LNCaP clone FGC (cell line): Measurements from ENCODE around the gene TRPM3.
A peak's percentile ranks its signal among the peaks of the same experiment; 100 is the strongest.

Source experiments
- DNase-seq: peaks from one replicate; pipeline ENCODE4 v3.0.0-alpha.2; 2011; ENCODE audit warnings: low read depth
- H3K4me3 ChIP-seq: 2 replicates; pipeline ENCODE4 v1.5.1; 2011; ENCODE audit warnings: mild to moderate bottlenecking, low read depth, low read length, control low read depth
- TF ChIP-seq, protein P1 (sequence below): IDR thresholded peaks from 2 replicates; pipeline ENCODE4 v1.5.1; 2012; ENCODE audit warnings: mild to moderate bottlenecking; ENCODE audit not compliant: control insufficient read depth, insufficient read depth; ENCODE audit errors: extremely low read depth

Gene TRPM3

DNA sequence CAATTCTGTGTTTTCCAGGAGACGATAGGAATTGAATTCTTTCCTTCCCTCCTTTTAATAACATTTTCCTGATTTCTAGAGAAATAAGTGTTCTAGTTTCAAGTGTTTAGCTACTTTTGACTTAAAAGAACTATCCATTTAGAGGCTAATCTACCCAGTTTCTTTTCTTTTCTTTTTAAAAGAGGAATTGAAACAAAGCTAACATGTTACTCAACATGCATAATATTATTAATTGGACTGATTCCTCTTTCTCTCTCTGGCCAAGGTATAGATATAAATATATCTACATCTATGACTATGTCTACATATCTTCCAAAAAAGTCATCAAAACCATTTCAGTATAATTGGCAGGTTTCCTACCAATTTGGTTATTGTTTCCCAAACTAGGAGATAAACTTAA lies 309.8 kb downstream of the TRPM3 start:
- TF ChIP-seq, protein P1, sequence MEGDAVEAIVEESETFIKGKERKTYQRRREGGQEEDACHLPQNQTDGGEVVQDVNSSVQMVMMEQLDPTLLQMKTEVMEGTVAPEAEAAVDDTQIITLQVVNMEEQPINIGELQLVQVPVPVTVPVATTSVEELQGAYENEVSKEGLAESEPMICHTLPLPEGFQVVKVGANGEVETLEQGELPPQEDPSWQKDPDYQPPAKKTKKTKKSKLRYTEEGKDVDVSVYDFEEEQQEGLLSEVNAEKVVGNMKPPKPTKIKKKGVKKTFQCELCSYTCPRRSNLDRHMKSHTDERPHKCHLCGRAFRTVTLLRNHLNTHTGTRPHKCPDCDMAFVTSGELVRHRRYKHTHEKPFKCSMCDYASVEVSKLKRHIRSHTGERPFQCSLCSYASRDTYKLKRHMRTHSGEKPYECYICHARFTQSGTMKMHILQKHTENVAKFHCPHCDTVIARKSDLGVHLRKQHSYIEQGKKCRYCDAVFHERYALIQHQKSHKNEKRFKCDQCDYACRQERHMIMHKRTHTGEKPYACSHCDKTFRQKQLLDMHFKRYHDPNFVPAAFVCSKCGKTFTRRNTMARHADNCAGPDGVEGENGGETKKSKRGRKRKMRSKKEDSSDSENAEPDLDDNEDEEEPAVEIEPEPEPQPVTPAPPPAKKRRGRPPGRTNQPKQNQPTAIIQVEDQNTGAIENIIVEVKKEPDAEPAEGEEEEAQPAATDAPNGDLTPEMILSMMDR, result no peak
- no peak overlapping the region for H3K4me3 ChIP-seq
- DNase-seq, result no peak

DNA sequence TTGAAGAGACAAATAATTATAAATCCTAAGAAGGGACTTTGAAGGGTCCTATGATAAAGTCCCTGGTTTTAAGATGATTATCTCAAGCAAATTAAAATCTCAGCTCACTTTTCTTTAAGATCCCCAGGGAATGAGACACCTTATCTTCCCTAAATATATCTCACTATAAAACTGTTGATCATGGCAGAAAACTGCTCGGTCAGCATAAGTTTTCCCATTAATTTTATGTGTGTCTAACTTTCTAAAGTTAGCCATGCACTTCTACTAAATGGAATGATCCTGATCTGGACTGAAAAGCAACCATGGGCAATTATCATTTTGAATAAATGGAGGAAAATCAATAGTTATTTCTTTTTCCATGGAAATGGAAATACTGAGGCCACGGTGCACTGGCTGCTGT lies 314.5 kb downstream of the TRPM3 start:
- DNase-seq, result no peak
- no peak overlapping the region for H3K4me3 ChIP-seq
- TF ChIP-seq, protein P1, result no peak

DNA sequence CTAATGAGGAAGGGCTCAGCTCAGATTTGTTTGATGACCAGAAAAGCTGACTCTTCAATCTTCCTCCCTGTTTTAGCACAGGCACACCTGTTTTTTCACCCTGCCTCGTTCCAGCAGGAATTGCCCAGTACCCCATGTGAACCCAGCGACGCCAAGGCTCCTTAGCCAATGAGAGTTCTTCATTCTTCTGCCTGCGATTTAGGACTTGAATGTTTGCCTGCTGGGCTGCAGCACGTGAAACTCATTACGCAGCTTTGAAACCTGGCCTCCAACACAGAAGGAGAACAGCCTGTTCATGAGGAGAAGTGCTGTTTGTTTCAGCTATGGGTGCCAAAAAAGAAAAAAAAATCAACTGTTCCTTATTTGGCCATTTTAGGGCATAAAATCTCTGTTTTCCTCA lies 315.5 kb downstream of the TRPM3 start:
- no peak overlapping the region for H3K4me3 ChIP-seq
- TF ChIP-seq, protein P1, result no peak
- peak; percentile 84 for DNase-seq

DNA sequence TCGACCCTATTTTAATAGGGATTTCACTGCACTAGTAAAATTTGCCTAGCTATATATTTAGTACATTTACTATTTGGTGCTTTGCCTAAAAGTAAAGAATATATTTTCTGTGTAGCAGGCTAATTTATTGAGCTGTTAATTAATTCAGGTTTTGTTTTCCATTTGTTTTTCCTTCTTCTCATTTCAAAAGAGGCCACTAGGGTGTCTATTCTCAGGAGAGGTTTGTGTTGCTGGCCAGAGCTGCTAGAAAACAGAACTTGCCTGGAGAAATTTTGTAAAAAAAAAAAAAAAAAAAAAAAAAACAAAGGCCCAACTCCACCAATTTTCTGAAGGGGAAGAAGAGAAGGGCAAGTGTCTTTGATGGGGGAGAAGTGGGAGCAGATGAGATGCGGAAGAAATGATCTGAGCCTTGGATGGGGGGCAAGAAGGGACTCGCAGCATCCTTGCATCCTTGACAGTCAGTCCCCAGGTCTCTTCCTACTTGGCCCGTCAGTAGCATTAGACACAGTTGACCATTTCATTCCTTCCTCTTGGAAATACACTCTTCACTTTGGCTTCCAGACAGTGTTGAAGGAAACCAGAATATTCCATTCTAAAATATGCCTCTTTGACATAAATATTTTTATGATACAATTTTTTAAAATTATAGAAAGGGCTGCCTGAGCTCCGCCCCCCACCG lies 318.5 kb downstream of the TRPM3 start:
- no peak overlapping the region for H3K4me3 ChIP-seq
- TF ChIP-seq, protein P1, result peak; percentile 17; the same call in 1 of the 2 replicates
- DNase-seq, result no peak

GRCh38 chr9:70802206-70802605 lies 319.2 kb downstream of the TRPM3 start:
- DNase-seq, result no peak
- no peak overlapping the region for H3K4me3 ChIP-seq
- TF ChIP-seq, protein P1, result no peak

- TF ChIP-seq, protein P1, result no peak
- no peak for DNase-seq
These were observed 320.1 kb downstream of the TRPM3 start for GRCh38 chr9:70801181-70801829.

More at GRCh38 chr9:70801181-70801829, 320.1 kb downstream of the TRPM3 start:
- H3K4me3 ChIP-seq, result no peak overlapping the region
